HG03066 (cell line): ENCODE results near the gene BANK1.

ENCODE experiments used
- ATAC-seq: cut with Tn5 transposase; IDR thresholded peaks from one replicate; pipeline ENCODE4 v1.9.1; 2021; ENCODE audit warnings: low read depth; ENCODE audit not compliant: unreplicated experiment

The BANK1 gene

DNA sequence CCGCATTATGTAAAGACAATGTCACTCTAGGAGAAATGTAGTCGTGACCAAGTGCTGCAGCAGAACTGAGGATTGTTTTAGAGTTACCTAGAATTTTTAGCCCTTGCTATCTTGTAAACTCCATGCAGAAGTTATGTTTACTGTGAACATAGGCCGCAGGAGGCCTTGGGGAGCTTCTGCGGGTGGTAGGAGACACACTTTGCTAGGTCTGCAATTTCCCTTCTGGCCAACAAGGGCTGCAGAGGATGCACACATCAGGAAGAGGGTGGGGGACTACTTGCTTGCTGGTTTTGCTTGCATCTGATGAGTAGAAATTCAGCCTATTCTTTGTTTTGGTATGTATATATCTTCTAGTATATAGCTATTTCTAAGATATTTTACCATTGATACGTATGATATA lies 23.1 kb downstream of the BANK1 start:
- ATAC-seq = no peak

DNA sequence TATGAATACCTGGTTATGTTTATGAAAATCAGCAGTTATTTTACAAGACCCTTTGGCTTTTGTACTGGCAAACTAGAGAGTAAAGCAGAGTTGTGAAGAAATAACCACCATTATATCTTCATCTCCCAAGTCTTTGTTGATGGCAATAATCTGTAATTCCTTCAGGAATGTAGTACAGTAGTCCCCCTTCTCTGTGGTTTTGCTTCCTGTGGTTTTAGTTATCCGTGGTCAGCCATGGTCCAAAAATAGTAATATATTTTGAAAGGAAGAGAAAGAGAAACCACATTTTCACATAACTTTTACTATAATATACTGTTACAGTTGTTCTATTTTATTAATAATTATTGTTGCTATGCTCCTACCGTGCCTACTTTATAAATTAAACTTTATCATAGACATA lies 27.8 kb downstream of the BANK1 start:
- ATAC-seq = no peak

DNA sequence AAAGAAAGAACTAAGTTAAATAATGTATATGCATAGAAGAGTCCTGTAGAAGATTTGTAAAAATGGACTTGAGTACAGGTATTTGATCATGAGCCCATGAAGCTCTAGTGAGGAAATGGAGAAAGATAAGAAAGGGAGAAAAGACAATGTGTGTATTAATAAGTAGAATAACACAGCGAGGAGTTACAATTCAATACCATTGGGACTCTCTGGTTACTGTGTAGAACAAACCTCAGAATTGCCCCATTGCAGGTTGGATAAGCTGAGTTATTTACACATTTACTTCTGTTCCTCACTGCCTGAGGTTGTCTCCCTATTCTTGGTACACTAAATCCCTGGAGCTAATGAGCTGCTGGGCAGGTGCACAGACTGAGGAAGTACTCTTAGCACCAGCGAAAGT lies 33.3 kb downstream of the BANK1 start:
- ATAC-seq = no peak

DNA sequence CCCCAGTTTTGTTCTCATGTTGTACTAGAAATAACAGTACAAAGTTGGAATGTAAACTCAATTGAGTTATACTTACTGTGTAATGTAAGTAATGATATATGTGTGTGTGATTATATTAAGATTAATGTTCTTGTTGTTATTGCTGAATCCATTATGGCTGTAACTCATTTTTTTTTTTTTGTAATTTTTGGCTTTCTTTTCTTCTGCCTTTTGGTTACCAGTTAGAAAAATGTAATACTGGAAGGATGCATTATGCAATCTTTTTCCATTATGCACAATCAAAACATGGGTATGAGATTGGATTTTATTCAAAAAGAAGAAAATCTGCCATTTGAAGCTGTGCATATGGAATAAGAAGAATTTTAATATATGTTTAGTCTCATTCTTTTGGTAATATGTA lies 34.0 kb downstream of the BANK1 start:
- ATAC-seq = no peak

DNA sequence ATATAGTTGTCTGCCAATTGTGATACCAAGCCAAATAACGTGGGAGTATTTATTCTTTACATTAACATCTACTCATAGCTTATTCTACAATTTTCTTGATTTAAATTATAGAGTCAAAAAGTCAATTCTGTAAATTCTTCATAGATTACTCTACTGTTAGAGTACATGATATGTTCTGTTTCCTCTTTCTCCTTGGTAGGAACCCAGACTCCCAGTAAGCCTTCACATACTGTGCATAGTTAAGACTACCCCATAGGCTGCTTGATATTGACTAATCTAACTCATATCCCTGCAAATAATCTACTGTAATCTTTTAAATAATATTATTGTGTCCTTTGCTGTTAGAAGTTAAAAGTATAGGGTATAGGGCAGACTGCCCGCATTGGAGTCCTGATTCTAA lies 35.4 kb downstream of the BANK1 start:
- ATAC-seq = no peak

DNA sequence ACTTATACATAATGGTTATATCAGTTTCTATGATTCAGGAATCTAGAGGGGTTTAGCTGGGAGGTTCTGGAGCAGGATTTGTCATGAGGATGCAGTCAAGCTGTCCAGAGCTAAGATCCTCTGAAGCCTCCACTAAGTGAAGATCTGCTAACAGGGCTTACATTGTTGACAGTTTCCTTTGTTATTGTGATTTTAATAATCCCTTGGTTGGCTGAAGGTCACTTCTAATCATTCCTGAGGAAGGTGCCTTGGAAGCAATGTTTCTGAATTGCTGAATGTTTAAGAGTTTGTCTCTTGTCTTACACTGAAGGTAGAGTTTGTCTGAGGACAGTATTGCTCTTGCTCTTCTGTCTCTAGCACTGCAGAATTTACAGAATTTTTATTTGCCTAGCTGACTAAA lies 41.3 kb downstream of the BANK1 start:
- ATAC-seq = no peak

DNA sequence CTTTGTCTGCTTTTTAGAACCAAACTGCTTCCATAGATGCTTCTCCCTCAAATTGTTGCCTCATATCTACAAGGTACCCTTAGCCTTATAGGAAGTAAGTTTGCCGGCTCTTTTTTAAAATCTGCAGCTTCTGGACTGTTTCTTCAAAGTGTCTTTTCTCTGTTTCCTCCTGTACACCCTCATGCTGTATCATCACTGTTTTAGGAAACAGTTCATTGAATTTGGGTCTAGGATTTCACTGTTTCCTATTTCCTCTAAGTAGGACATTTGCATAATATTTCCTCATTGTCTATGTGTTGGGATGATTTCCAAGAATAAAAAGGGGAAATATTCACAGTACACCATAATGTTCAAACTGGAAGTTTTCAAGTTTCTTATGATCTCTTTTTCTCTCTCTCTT lies 43.0 kb downstream of the BANK1 start:
- ATAC-seq = no peak

DNA sequence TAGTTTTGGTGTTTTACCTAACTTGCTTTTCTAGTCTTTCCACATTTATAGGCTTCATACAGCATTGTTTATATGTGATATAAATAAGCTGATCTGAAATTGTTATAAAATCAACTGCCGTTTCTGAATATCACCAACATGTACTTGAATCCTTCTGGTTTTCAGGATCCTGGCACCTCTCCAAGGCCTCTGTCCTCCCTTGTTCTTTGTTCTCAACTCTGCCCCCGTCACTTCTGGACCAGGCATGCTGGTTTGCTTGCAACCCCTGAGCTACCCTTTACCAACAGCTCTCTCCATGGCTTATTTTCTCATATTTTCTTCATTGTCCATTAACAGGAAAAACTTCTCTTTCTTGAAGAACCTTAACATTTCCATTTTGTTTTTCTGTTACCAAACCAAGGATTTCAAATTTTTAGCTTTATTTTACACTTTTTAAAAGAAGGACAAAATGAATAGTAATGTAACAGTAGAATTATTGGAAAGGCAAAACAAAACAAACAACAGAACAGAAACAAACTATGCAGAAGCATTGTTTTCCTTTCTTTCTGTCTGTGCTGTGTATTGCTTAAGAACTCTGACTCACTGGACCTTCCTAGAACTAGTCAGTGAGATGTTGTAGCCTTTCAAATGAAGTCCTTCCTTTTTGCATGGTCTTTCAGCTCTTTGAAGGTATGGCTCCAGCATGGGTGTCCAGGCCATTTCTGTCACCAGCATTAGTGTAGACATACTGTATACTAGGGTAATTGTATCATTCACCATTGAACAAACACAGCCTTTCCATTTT lies 44.8 kb downstream of the BANK1 start:
- ATAC-seq = no peak

DNA sequence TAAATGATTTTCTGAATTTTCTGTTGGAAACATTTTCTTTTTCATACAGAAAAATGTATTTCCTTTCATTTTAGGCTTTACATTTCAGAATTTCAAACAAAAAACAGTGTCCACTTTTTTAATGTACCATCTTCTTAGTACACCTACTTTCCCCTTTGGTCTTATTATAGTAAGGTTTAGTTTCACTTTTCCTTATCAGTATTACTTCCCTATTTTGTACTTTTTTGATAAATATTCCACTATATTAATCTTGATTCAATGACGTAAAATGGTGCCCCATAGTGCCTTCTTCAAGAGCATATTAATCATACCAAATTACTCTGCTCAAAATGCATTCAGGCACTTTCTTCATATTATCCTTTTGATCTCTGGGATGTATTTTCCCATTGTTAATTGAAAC lies 52.5 kb downstream of the BANK1 start:
- no peak for ATAC-seq

DNA sequence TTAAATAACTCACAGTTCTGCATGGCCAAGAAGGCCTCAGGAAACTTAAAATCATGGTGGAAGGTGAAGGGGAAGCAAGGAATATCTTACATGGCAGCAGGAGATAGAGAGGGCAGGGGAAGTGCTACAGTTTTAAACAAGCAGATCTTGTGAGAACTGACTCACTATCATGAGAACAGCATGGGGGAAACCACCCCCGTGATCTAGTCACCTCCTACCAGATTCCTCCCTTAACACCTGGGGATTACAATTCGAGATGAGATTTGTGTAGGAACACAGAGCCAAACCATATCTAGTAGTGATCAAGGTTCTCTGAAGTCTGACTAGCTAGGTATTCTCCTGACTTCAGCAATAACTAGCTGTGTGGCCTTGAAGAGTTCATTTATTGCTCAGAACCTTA lies 56.0 kb downstream of the BANK1 start:
- ATAC-seq = no peak

DNA sequence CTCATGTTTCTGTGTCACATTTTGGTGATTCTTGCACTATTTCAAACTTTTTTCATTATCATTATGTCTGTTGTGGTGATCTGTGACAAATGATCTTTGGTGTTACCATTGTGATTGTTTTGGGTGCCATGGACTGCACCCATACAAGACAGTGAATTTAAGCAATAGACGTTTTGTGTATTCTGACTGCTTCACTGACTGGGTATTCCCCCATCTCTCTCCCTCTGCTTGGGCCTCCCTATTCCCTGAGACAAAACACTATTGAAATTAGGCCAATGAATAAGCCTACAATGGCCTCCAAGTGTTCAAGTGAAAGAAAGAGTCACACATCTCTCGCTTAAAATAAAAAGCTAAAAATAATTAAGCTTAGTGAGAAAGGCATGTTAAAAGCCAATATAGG lies 60.2 kb downstream of the BANK1 start:
- no peak for ATAC-seq

DNA sequence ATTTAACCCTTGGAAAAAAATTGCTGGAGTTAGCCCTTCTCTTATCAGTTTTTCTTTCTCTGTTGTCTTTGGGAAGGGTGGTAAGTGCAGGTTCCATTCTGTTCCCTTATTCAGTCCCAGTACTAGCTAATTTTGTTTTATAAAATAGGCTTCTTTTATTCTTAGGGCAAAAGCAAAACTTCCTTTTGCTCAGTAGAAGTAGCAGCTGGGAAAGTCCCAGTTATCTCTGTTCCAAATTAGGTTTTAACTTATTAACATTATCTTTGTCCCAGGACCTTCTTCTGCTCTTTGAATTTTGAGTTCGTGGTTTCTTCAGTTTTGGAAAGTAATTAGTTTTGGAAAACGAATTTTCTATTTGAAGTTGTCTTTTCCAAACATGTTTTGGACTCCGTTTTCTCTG lies 61.1 kb downstream of the BANK1 start:
- no peak for ATAC-seq

DNA sequence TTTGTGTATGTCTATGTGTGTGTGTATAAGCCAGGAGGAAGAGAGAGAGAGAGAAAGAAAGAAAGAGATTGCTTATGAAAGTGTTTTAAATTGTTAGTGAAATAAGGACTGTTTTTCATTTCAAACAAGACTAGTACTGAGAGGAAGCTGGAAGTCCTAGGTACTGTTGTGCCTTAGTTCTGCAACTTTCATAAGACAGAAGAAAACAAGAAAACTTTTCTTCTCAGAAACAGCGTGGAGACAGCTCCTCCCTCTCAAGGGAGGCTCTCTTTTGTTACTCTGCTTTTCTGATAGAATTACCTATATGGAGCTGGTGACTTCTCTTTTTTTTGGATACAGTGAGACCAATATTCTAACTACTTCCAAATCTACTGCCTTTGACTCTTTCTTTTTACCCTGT lies 62.5 kb downstream of the BANK1 start:
- ATAC-seq = peak; percentile 77

DNA sequence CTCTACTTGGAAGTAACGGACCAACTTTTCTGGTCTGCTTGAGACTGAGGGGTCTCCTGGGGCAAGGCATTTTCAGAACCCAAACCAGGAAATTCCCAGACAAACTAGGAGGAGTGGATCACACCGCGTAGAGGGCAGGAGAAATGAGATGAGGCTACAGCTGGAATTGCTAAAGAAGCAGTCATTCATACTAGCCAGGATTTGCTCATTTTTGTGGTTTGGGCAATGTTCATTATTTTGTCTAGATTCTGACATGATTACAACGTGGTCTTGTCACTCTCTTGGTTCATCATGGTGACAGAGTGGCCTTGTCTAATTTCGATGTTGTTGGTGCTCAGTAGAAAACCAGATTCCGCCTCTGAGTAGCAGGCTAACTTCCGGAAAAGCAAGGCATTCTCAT lies 63.2 kb downstream of the BANK1 start:
- no peak for ATAC-seq

DNA sequence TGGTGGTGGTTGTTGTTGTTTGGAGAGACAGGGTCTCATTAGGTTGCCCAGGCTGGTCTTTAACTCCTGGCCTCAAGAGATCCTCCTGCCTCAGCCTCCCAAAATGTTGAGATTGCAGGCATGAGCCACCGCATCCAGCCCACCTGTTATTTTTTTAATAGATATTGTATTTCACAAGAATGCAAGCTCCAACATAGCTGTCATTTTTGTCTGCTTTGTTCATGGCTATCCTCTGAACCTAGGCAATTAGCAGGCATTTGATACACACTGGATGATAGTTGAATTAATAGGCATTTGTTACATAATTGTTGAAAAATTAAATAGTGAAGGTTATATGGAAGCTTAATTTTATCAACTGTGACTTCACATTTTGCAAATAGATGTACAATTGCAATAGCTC lies 64.7 kb downstream of the BANK1 start:
- ATAC-seq = no peak

DNA sequence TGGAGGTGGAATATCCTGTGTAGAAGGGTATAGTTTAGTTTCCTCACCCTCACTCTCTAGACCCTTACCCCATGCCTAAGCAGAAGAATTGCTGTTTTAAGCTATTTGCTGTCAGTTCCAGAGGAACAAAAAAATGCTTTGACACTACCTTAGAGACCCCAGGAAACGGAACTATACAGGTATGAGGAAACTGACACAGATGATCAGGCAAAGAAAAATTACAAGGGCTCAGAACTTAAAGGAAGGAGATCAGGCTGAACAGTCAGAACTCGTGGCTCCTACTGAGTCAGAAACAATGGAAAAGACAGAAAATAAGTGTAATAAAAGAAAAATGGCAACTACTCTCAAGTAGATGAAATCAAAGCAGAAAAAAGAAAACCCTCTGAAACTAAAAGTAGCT lies 65.6 kb downstream of the BANK1 start:
- no peak for ATAC-seq

DNA sequence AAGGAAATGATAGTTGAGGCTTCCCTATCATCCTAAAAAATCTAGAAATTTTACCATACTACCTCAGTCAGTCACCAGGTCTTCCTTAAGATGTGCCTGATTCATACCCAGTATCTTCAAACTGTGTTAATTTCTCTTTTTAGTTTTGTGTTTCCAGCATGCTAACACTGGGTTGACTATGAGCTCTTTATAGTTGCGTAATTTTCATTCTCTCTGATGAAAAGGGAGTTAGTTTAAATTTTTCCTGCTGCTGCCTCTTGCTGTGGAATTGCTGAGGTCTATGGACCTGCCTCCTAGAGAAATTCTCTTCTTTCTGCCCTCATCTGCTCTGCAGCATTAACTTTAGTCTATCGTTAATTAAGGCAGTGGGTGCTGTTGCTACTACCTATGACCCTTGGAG lies 66.6 kb downstream of the BANK1 start:
- no peak for ATAC-seq

DNA sequence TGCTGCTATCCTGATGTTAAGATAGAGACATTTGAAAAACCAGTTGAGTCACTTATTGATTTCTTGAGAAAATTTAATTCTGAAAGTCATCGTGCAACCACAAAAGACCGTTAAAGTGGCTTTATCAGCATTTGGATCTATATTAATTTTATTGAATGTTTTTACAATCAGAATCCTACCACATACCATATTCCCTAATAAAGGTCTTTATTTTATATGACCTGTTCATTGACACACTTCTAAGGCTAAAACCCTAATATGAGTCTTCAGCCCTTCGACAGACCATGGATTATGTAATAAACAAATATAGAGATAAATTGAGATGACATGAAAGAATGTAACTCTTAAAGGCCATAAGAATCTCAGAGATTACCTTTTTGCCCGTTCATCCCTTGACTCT lies 68.1 kb downstream of the BANK1 start:
- no peak for ATAC-seq

DNA sequence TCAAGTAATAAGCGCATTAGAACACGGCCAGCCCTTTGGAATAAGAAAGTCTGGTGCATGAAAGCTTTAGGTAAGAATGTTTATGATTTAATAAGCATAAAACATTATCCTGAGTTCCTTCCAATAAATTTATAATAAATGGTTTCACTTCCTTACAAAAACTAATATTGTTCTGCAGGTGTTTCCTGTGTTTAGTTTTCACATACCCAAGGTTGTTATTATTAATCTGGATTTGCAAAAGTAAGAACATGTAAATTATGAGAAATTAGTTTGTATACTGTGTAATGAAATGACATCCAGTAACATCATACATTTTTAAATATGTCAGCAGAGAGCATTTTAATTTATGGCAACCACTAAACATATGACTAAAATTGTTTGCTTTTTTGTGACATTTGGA lies 72.1 kb downstream of the BANK1 start:
- ATAC-seq = no peak

DNA sequence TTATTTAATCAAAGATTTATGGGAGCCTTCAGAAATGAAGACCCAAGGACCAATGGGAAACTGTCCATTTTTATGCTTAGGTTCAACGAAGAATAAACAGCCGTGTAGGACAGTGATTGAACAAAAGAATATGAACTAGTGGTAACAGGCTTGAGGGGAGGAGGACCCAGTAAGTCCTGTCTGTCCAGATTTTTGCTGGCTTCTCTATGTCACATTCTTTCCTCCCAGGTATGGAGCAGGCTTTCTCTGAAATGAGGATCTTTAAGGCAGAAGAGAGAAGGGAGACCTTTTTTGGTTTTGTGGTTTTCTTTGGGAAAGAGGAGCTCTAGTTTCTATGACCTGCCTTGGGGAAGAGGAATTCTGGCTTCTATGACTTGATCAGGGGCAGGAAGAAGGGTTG lies 74.1 kb downstream of the BANK1 start:
- no peak for ATAC-seq

DNA sequence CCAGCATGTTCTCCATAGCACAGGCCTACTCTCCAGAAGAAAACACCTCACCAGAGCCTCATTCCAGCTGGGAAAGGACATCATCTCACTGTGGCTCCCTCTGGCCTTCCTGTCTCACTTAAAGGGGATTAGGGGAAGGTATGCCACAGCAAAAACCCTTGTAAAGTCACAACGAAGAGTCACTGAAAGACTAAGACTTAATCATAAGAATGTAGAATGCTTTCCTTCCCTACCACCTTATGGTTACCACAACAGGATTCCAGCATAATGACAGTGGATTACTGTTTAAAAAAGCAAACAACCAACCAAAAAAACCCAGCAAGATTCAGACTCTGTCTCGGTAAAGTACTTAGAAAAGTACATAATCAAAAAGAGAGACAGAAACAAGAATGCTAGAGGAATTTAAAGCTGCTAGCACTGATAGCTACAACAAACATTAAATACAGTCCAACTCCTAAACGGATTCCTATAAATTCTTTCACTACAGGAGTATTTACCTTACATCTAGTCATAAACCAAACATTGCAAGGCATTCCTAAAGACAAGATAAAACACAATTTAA lies 75.1 kb downstream of the BANK1 start:
- ATAC-seq = no peak

DNA sequence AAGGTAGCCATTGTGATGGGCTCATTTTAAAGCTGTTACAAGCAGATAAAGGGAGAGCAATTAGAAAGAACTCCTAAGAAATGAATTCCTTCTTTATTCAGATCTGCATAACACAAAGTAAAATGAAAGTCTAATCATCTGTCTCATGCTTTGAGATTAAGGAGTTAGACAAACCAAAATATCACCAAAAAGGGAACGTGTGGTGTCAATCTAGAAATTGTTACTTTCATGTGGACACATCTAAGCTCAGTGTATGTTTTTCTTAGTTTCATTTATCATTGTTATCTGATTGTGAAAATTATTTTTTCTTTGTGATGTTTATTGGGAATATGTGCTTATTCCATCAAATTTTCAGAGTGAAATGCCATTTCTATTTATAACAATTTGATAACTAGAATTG lies 80.3 kb downstream of the BANK1 start:
- no peak for ATAC-seq
